GM12878 (cell line): ENCODE measurements around the gene CSF3R. TPM values are rescaled to one million over a fixed set of nuclear protein-coding genes. Genes with fewer than 3 reads are reported as not detected.
A peak's percentile ranks its signal among the peaks of the same experiment; 100 is the strongest.

Source experiments
- ATAC-seq: fragments of 200-7000 bp; cut with Tn5 transposase; 3 replicates; pipeline ENCODE4 v1.9.1; 2020; ENCODE audit warnings: mild to moderate bottlenecking, moderate library complexity
- BruUV-seq: library from RNA; stranded (reverse); fragments of 400-500 nt; replicated peaks from 2 replicates; lab custom pipeline; 2021; lab: Mats Ljungman, UMichigan
- CTCF ChIA-PET: fragments of 300-600 bp; sonication (Branson Sonifier 250); formaldehyde crosslinking; extraction: SDS; loops from one replicate; lab custom pipeline; 2021; ENCODE audit warnings: inconsistent platforms; lab: Yijun Ruan, JAX
- POLR2A ChIA-PET: fragments of 350-600 bp; formaldehyde crosslinking; extraction: SDS; loops from one replicate; lab custom pipeline; 2021; ENCODE audit warnings: inconsistent platforms; lab: Charles Lee
- RAD21 ChIA-PET: fragments of 300-600 bp; sonication (Branson Sonifier 250); formaldehyde crosslinking; loops from one replicate; lab custom pipeline; 2023; ENCODE audit warnings: antibody characterized with exemption; ENCODE audit not compliant: unreplicated experiment; lab: Charles Lee
- SMC1A ChIA-PET: fragments of 300-600 bp; sonication (Branson Sonifier 250); formaldehyde crosslinking; loops from one replicate; lab custom pipeline; 2023; ENCODE audit not compliant: unreplicated experiment, uncharacterized antibody; lab: Charles Lee
- DNase-seq: peaks from one replicate; pipeline ENCODE4 v3.0.0-alpha.2; 2011; ENCODE audit warnings: low read depth, low spot score
- FAIRE-seq: peaks from 3 replicates; lab custom pipeline; 2011; peaks lifted over from hg19 to GRCh38; lab: Jason Lieb, UNC
- H2AFZ ChIP-seq: 2 replicates; pipeline ENCODE4 v1.6.0; 2011; ENCODE audit warnings: low read depth, low read length, control low read depth; ENCODE audit not compliant: control insufficient read depth
- H3K27ac ChIP-seq: 2 replicates; pipeline ENCODE4 v1.5.1; 2011; ENCODE audit warnings: control low read depth; ENCODE audit not compliant: control insufficient read depth, insufficient read depth
- H3K27me3 ChIP-seq, 2 experiments: replicated peaks in 1 of 2; 2 replicates each; pipeline versions ENCODE4 v1.6.0 to v1.6.1; 2011; ENCODE audit warnings: low read length in 1 of 2; ENCODE audit not compliant: control insufficient read depth in 2 of 2, insufficient read depth in 2 of 2
- H3K36me3 ChIP-seq, 2 experiments: 2 replicates each; pipeline ENCODE4 v1.5.1; 2011; ENCODE audit warnings: low read length in 1 of 2; ENCODE audit not compliant: control insufficient read depth in 2 of 2, insufficient read depth in 2 of 2
- H3K4me1 ChIP-seq: 2 replicates; pipeline ENCODE4 v1.6.1; 2011; ENCODE audit warnings: mild to moderate bottlenecking, low read length, moderate library complexity, mixed read lengths; ENCODE audit not compliant: control insufficient read depth, insufficient read depth
- H3K4me2 ChIP-seq: 2 replicates; pipeline ENCODE4 v1.6.0; 2011; ENCODE audit warnings: control low read depth; ENCODE audit not compliant: control insufficient read depth, insufficient read depth
- H3K4me3 ChIP-seq: fragments of 200-600 bp; sonication (generic); 2 replicates; pipeline ENCODE4 v1.5.1; 2016
- H3K79me2 ChIP-seq: 2 replicates; pipeline ENCODE4 v1.6.0; 2011; ENCODE audit warnings: low read length; ENCODE audit not compliant: control insufficient read depth, insufficient read depth
- H3K9ac ChIP-seq: 2 replicates; pipeline ENCODE4 v1.8.0; 2011; ENCODE audit warnings: low read length, control low read depth, mixed read lengths; ENCODE audit not compliant: control insufficient read depth, insufficient read depth
- H3K9me3 ChIP-seq: replicated peaks from 3 replicates; pipeline ENCODE4 v1.5.1; 2011; ENCODE audit warnings: mild to moderate bottlenecking, low read length; ENCODE audit not compliant: control insufficient read depth, insufficient read depth
- H4K20me1 ChIP-seq: 2 replicates; pipeline ENCODE4 v1.6.0; 2011; ENCODE audit not compliant: control insufficient read depth, insufficient read depth
- EP300 ChIP-seq, 2 experiments: fragments of 150-350 bp in 1 of 2; IDR thresholded peaks; 2 replicates each; pipeline ENCODE4 v1.6.1; 2011 to 2012; ENCODE audit warnings: low read depth in 2 of 2, low read length in 2 of 2, borderline replicate concordance in 1 of 2, improper control_type of control experiment in 1 of 2, inconsistent platforms in 1 of 2; ENCODE audit not compliant: control insufficient read depth in 1 of 2
- MEF2A ChIP-seq: IDR thresholded peaks from 2 replicates; pipeline ENCODE4 v1.6.1; 2011; ENCODE audit warnings: low read depth, mild to moderate bottlenecking, low read length, moderate library complexity; ENCODE audit not compliant: insufficient read depth
- MTA3 ChIP-seq: IDR thresholded peaks from 2 replicates; pipeline ENCODE4 v1.6.1; 2012; ENCODE audit warnings: low read length, inconsistent platforms, borderline replicate concordance
- PRDM15 ChIP-seq: fragments of 450-650 bp; formaldehyde crosslinking; IDR thresholded peaks from 2 replicates; pipeline ENCODE4 v1.4.0; 2020; ENCODE audit warnings: mild to moderate bottlenecking, moderate library complexity
- RAD51 ChIP-seq: fragments of 450-650 bp; IDR thresholded peaks from 2 replicates; pipeline ENCODE4 v1.6.1; 2016; ENCODE audit warnings: moderate library complexity, mild to moderate bottlenecking, inconsistent platforms
- RFX5 ChIP-seq: IDR thresholded peaks from 2 replicates; pipeline ENCODE4 v1.6.1; 2011; ENCODE audit warnings: low read depth, low read length, improper control_type of control experiment
- YY1 ChIP-seq: IDR thresholded peaks from 2 replicates; pipeline ENCODE4 v1.6.1; 2011; ENCODE audit warnings: low read depth, mild to moderate bottlenecking, low read length
- ZBTB4 ChIP-seq: fragments of 450-650 bp; formaldehyde crosslinking; IDR thresholded peaks from 2 replicates; pipeline ENCODE4 v1.4.0; 2022; ENCODE audit warnings: mild to moderate bottlenecking, moderate library complexity
- WGBS: methylation state at CpG from one replicate; pipeline ENCODE4 v1.1.6; 2016; ENCODE audit warnings: low lambda C conversion rate; ENCODE audit not compliant: insufficient replicate concordance, insufficient coverage; ENCODE audit errors: missing lambda C conversion rate; 5-methylcytosine and 5-hydroxymethylcytosine counted together
- in situ Hi-C: fragments of 300-500 bp; cut with MboI; formaldehyde crosslinking; loops from 9 replicates; pipeline ENCODE4 v1.14.3; 2018; ENCODE audit warnings: mixed read lengths
- intact Hi-C: fragments of 100-400 bp; cut with micrococcal nuclease; formaldehyde crosslinking; loops from one replicate; pipeline ENCODE4 v1.14.2; 2022; ENCODE audit not compliant: unreplicated experiment
- polyA plus RNA-seq, 11 experiments: library from polyadenylated mRNA; depleted of rRNA in 4 of 11; unstranded in 6 of 11; stranded (reverse) in 5 of 11; fragments of >200 nt; fragmentation: Nextera tagmentation in 4 of 11; fragmentation: Illumina TruSeq in 1 of 11; extraction: Ambion mirVana in 4 of 11; extraction: Trizol in 1 of 11; gene quantifications; 1 replicate in 1 of 11; 2 replicates in 10 of 11; pipeline versions ENCODE4 v1.2.1 to v1.2.3, GENCODE V29; 2011 to 2016; ENCODE audit warnings: inconsistent platforms in 2 of 11, missing spikeins in 2 of 11, low read depth in 1 of 11
- total RNA-seq, 4 experiments: library from RNA; depleted of rRNA in 3 of 4; stranded (reverse); fragments of >200 nt in 3 of 4; fragmentation: Illumina TruSeq in 1 of 4; extraction: Trizol in 1 of 4; gene quantifications; 2 replicates each; pipeline versions ENCODE4 v1.2.1 to v1.2.3, GENCODE V29; 2013 to 2021

Gene CSF3R
- total and polyA plus RNA-seq, 10 of the 15 experiments (the other 5 are each of a cell fraction or from before 2014, with no cell fraction given): 0.13 TPM; not detected in 9

GRCh38 chr1:36438715-36439114 lies 44.0 kb downstream of the CSF3R start (continued):
- TF ChIP-seq ZBTB4 (CRISPR knock-in tag) (no peak), MEF2A (no peak)

GRCh38 chr1:36436821-36437220 lies 45.9 kb downstream of the CSF3R start:
- RAD21 ChIA-PET: interaction anchor here (0.8 kb wide), 1 partner anchor 94 kb away, joined by 3 read pairs; no protein-coding TSS in a partner anchor
- no peak for DNase-seq
- Histone ChIP-seq H3K9ac (no peak overlapping the region), H3K36me3 (no peaks in the 10 kb centered on the region), H3K79me2 (no peaks in the 10 kb centered on the region), H4K20me1 (no peaks in the 10 kb centered on the region), H3K27ac (no peak overlapping the region), H3K9me3 (no peaks in the 10 kb centered on the region), H3K4me3 (no peak overlapping the region), H3K4me2 (no peak overlapping the region), H3K4me1 (no peaks in the 10 kb centered on the region), H2AFZ (no peak overlapping the region), H3K27me3 (no peaks in the 10 kb centered on the region)
- SMC1A ChIA-PET: interaction anchor here (0.6 to 1.7 kb wide), 2 partner anchors 15 to 606 kb away, joined by 3 to 4 read pairs; no protein-coding TSS in a partner anchor
- CTCF ChIA-PET: interaction anchor here (0.7 kb wide), 1 partner anchor 68 kb away, joined by 3 read pairs; no protein-coding TSS in a partner anchor
- ATAC-seq: no peak
- no peak for TF ChIP-seq RAD51
- TF ChIP-seq PRDM15: no peak
- TF ChIP-seq YY1: no peak
- no peak for TF ChIP-seq MTA3
- TF ChIP-seq EP300 (IDR thresholded peaks at IDR 0.05; ENCODE audit: borderline replicate concordance in 1 of 2, control insufficient read depth in 1 of 2, low read depth in 2 of 2, low read length in 2 of 2): no peak
- no peak for TF ChIP-seq RFX5
- no peak for TF ChIP-seq ZBTB4 (CRISPR knock-in tag)
- in situ Hi-C loops (no loop called here), intact Hi-C loops (no loop called here)
- 100% methylated on average over 1 of the region's 1 CpG for WGBS
- no TSS peak for BruUV-seq
- FAIRE-seq: peak; percentile 49
- POLR2A ChIA-PET: interaction anchor here (1.1 kb wide), 1 partner anchor 130 kb away, joined by 4 read pairs; no protein-coding TSS in a partner anchor
